ENCODE measurements around the gene EXOG. TPM values are rescaled to one million over a fixed set of nuclear protein-coding genes. Genes with fewer than 3 reads are reported as not detected.

Gene EXOG
- total RNA-seq, 1 experiment from 2014 or later: 8.3 TPM

DNA sequence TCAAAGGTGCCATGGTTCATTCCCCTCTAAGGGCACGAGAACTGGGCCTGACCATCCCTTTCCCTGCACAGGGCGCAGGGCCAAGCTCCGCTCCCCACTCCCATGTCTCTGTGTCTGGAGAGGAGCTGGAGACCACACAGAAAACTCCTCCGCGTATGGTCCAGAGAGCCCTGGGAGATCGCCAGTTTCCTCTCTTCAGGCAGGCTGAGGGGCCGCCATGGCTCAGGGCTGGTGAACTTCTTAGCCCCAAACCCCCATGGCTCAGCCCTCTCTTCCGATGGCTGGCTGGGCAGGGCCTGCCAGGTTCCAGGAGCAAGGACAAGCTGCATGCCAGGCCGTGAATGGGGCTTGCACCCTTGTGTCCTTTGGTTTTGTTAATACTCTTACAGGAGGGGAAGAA, 52.9 kb downstream of the EXOG start:
- BruUV-seq (replicated peaks): no TSS peak

More for the DNA sequence above, 52.9 kb downstream of the EXOG start:
- intact Hi-C loops (cut with micrococcal nuclease): no loop called here
- ChIA-PET CTCF (no interaction called here), POLR2A (no interaction called here), RAD21 (ENCODE audit: low non-redundant PET in 1 of 2, low total read pairs in 2 of 2, uncharacterized antibody in 2 of 2, unreplicated experiment in 2 of 2) (no interaction called here)
- Histone ChIP-seq H3K9me2 (ENCODE audit: insufficient read depth) (no peaks in the 10 kb centered on the region), H3K9me3 (ENCODE audit: control insufficient read depth in 1 of 2, insufficient read depth in 1 of 2, low read depth in 1 of 2, low read length in 2 of 2) (no peaks in the 10 kb centered on the region), H3K4me1 (ENCODE audit: control insufficient read depth in 1 of 2, insufficient read depth in 2 of 2, low read length in 2 of 2) (no peaks in the 10 kb centered on the region), H3K4me3 (replicated peaks in 1 of 2; ENCODE audit: low read depth in 1 of 2, low read length in 2 of 2) (no peak overlapping the region), H4K20me1 (ENCODE audit: insufficient read depth) (no peaks in the 10 kb centered on the region), H3K27ac (ENCODE audit: low read depth, low read length) (no peak overlapping the region), H3K36me3 (ENCODE audit: control insufficient read depth in 1 of 2, insufficient read depth in 2 of 2, low read length in 2 of 2) (no peaks in the 10 kb centered on the region), H3K9ac (ENCODE audit: low read length) (no peak overlapping the region), H2AFZ (ENCODE audit: low read depth, low read length, poor library complexity, severe bottlenecking) (no peak overlapping the region), H3K27me3 (ENCODE audit: insufficient read depth, low read length) (no peaks in the 10 kb centered on the region), H3K4me2 (ENCODE audit: low read length) (no peak overlapping the region), H3K79me2 (ENCODE audit: insufficient read depth, low read length) (no peaks in the 10 kb centered on the region)
- TF ChIP-seq FOSL1 (IDR thresholded peaks at IDR 0.05; ENCODE audit: low read depth) (no peak), CBX3 (IDR thresholded peaks at IDR 0.05; ENCODE audit: low read depth) (no peak), REST (IDR thresholded peaks at IDR 0.05; ENCODE audit: low read depth) (no peak), SRF (IDR thresholded peaks at IDR 0.05; ENCODE audit: low read depth) (no peak), EGR1 (IDR thresholded peaks at IDR 0.05; ENCODE audit: low read depth) (no peak), SIN3A (IDR thresholded peaks at IDR 0.05; ENCODE audit: low read depth) (no peak)
- TF ChIP-seq, protein P1, sequence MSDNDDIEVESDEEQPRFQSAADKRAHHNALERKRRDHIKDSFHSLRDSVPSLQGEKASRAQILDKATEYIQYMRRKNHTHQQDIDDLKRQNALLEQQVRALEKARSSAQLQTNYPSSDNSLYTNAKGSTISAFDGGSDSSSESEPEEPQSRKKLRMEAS (IDR thresholded peaks at IDR 0.05): no peak
- DNase-seq (ENCODE audit: low read depth, low spot score): no peak
- ATAC-seq: no peak
